ENCODE measurements around the gene PSMD5.
A peak's percentile ranks its signal among the peaks of the same experiment; 100 is the strongest.

Gene PSMD5

DNA sequence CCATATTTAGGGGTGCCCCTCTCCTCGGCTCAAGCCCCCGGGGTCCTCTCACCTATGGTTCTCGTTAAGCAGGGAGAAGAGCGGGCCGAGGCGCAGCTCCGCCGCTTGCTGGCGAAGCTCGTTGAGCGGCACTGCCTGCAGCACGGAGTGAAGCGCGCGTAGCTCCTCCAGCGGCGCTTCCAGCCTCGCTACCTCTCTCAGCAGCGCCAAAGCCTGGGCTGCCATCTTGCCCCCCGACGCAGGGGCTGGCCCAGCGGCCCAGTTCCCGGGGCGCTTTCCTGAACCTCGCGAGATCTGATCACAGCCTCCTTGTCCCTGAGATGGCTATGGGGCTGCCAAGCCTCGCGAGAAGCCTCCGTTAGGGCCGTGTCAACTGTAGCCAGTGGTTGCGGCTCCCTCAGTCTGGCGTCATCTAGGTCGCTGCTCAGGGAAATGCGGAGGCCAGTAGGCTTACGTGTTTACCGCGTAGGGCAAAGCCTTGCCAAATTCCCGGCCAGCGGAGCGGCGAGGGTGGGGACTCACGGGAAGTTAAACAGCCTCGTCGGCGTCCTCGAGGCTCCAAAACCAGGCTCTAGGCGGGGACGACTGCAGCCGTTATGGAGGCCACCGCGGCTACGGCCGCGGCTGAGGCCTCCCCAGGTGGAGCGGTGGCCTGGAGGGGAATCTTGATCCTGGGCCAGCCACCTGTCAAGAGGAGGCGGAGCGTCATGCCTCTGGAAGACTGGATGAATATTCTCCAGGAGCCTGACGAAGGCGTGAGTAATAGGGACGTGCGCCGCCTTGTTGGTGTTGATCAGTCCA lies at the start of gene PSMD5:
TSS of gene PSMD5 (minus strand) at position 238 of the 801 bp plus-strand sequence. CDS start at position 225, 13 bp downstream.
- DNase-seq, result peak; percentile 100

DNA sequence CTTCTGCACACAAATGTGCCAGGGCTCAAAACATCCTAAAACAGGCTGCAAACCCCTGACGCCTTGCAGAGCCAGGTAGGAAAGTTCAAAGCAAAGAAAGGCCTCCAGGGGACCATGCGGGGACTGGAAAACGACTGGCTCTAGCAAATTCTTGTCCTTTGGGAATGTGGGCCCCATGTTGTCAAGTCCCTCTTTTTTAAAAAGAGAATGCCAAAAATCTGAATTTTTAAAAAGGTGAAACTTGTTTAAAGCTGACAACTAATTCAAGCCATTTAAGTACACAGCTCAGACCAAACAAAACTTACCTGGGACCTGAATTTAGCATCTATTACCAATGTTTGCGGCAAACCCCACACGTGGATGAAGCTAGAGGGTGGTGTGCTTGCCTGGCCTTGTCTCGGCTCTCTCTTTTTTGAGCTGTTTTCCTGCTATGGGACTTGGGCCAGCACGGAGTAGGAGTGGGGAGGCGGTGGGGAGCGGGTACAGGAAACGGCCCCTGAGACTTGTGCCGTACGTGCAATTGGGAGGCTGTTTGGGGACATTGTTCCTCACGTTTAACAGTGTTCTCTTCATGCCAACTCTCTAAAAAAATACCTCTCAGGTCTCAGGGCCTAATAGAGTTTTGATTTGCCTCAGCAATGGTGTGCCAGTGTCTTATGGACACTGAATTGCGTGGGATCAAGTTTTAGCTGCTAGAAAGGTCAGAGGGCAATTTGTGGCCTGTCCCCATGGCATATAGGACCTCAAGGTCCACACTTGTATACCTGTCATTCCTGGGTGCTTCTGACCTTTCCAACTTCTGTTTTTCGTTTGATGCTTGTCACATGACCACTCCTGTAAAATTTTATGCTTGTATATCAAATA lies 49.4 kb upstream of the PSMD5 start:
- no peak for DNase-seq

- no peak for DNase-seq
Measured at GRCh38 chr9:120891245-120891883, 48.6 kb upstream of the PSMD5 start.

- DNase-seq, result no peak
Measured at GRCh38 chr9:120890320-120891244, 47.9 kb upstream of the PSMD5 start.

- DNase-seq, result no peak
Measured at GRCh38 chr9:120889606-120890271, 47.0 kb upstream of the PSMD5 start.

- DNase-seq, result no peak
Measured at GRCh38 chr9:120888626-120889025, 45.9 kb upstream of the PSMD5 start.

DNA sequence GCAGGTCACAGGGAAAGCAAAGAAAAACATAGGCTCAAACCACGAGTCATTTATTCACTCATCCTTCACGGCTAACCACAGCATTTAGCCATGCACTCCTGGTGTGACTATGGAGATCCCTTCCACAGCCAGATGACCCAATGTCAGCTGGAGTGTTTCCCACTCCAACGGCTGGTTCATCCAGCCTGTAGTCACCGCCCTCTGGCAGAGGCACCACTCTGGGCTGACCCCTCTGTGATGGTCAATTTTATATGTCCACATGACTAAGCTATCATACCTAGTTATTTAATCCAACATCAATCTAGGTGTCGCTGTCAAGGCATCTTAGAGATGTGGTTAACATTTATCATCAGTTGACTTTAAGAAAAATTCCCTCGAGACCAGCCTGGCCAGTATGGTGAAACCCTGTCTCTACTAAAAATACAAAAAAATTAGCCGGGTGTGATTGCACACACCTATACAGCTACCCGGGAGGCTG lies 43.8 kb upstream of the PSMD5 start:
- no peak for DNase-seq

- DNase-seq, result no peak
Measured at GRCh38 chr9:120885958-120886357, 43.2 kb upstream of the PSMD5 start.

GRCh38 chr9:120885457-120885856 lies 42.7 kb upstream of the PSMD5 start:
- no peak for DNase-seq

- no peak for DNase-seq
Measured at GRCh38 chr9:120883608-120883996, 40.9 kb upstream of the PSMD5 start.

- no peak for DNase-seq
Measured at GRCh38 chr9:120882935-120883607, 40.3 kb upstream of the PSMD5 start.

GRCh38 chr9:120879446-120879845 lies 36.7 kb upstream of the PSMD5 start:
- no peak for DNase-seq

DNA sequence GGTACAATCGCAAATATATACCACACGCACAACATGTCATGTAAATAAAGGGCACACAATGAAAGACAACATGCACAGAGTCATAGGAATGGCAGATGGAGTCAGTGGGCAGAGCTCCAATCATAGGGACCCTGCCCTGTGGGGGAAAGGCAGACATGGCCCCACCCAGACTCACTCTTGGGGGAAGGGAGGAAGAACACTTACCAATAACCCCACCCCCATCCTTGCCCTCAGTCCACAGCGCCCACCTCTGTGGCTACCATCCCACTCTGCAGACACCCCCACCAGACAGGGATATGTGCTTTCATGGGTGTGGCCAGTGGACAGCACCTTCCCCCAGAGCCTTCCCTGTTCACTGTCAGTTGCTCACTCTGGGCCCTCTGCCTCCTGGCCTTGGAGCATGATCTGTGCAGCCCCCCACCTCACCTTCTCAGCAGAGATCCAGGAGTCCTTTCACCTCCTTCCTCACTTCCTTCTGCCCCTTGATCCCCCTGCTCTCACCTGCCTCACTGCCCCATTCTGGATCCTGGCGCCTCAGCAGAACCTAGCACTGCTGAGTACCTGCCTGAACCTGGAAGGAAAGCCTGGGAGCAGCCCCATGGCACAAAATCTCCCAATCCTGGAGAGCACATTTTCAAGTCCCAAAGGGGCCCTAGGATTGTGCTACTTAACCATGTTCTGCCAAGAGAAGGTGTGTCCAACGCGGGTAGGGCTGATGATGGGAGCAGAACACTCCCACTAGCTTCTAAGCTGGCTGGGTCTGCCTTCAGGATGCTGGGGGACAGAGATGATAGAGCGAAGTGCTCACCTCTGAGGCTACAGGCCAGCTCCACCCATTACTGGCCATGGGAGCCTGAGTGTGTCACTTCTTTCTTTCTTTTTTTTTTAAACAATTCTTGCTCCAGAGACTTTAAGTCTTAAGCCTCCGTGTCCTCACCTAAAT lies 35.7 kb upstream of the PSMD5 start:
- DNase-seq, result no peak

DNA sequence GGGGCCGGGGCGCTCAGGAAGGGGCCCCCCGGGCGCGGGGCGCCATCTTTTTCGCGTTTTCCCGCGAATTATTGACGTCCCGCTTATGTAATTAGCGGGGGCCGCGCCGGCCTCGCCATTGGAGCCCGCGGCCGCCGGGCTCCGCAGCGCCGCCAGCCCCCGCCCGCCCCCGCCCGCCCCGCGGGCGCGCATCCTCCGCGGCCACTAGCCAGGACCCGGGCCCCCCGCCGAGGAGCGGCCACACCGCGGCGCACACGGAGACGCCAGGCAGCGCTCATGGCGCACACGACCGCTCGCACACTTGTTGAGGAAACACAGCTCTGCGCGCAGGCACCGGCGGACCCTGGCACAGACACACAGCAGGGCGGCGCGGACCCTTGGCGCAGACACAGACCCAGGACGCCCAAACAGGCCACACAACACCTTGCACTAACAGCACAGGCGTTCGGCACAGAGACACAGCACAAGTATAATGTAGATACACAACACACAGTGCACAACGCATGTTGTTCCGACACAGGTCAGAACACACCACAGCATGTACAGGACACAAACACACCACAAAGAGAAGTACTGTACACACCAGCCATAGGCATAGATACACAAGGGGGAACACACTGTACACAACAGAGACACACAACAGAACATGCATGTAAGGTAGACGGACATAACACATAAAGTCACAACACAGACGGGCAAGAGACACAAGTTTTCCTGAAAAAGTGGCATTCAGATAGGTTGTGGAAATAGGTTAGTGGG lies 34.7 kb upstream of the PSMD5 start:
- DNase-seq, result no peak

- no peak for DNase-seq
Measured at GRCh38 chr9:120876842-120877240, 34.1 kb upstream of the PSMD5 start, which contains the start of gene PHF19. Gene PHF19 (minus strand): TSS chr9:120877188. CDS start chr9:120874741, 2,447 bp downstream.

- DNase-seq, result peak; percentile 76
Measured at GRCh38 chr9:120875954-120876841, 33.5 kb upstream of the PSMD5 start.

GRCh38 chr9:120875643-120875953 lies 32.9 kb upstream of the PSMD5 start:
- no peak for DNase-seq

- DNase-seq, result no peak
Measured at GRCh38 chr9:120875195-120875565, 32.5 kb upstream of the PSMD5 start.

All from inflammatory macrophage treated with lipopolysaccharide for 4 hours (primary cell).